Subcutaneous abdominal adipose tissue (tissue), 5 donors: ENCODE data around the gene ATRN.
"Not testable (repeated sequence)": the region's sequence is repeated elsewhere in the genome, so short reads cannot be mapped to it uniquely, and the experiment has no call there.

Source experiments
- H3K27ac ChIP-seq: one replicate; pipeline ENCODE4 v1.7.0; 2013; ENCODE audit warnings: low read depth, mild to moderate bottlenecking, inconsistent platforms, low read length, moderate library complexity
- H3K27me3 ChIP-seq, 5 donors: one replicate each; pipeline ENCODE4 v1.7.0; 2013; ENCODE audit warnings: low read length in 5 of 5, inconsistent platforms in 1 of 5; ENCODE audit not compliant: control insufficient read depth in 5 of 5, insufficient read depth in 4 of 5
- H3K36me3 ChIP-seq, 5 donors: one replicate each; pipeline ENCODE4 v1.7.0; 2013; ENCODE audit warnings: low read length in 5 of 5; ENCODE audit not compliant: control insufficient read depth in 5 of 5, insufficient read depth in 5 of 5
- H3K4me1 ChIP-seq, 5 donors: one replicate each; pipeline ENCODE4 v1.7.0; 2013; ENCODE audit warnings: low read length in 5 of 5, mild to moderate bottlenecking in 3 of 5, moderate library complexity in 1 of 5; ENCODE audit not compliant: control insufficient read depth in 5 of 5, insufficient read depth in 5 of 5
- H3K4me3 ChIP-seq, 5 donors: one replicate each; pipeline ENCODE4 v1.7.0; 2013; ENCODE audit warnings: low read length in 5 of 5, low read depth in 1 of 5
- H3K9ac ChIP-seq, 5 donors: one replicate each; pipeline ENCODE4 v1.7.0; 2013; ENCODE audit warnings: low read length in 5 of 5, mild to moderate bottlenecking in 4 of 5, moderate library complexity in 3 of 5
- H3K9me3 ChIP-seq, 5 donors: one replicate each; pipeline ENCODE4 v1.7.0; 2013; ENCODE audit warnings: low read length in 5 of 5; ENCODE audit not compliant: control insufficient read depth in 5 of 5
- donor health status: healthy.
- donor health status: healthy.
- donor health status: healthy.
- donor health status: healthy.
- donor health status: healthy.

The ATRN gene

GRCh38 chr20:3509064-3509463 is 38.2 kb downstream of the ATRN start:
- no peaks in the 10 kb centered on the region for H3K9me3 ChIP-seq
- H3K4me3 ChIP-seq, result no peak overlapping the region
- no peaks in the 10 kb centered on the region for H3K36me3 ChIP-seq
- no peak overlapping the region for H3K9ac ChIP-seq
- peaks cover 0 to 3% (median 2%) of the 10 kb centered on the region in 5 donors for H3K4me1 ChIP-seq
- no peaks in the 10 kb centered on the region for H3K27me3 ChIP-seq
- H3K27ac ChIP-seq, result no peak overlapping the region

- H3K9me3 ChIP-seq, result no peaks in the 10 kb centered on the region
- no peaks in the 10 kb centered on the region for H3K27me3 ChIP-seq
- no peak overlapping the region for H3K27ac ChIP-seq
- H3K4me1 ChIP-seq, result peaks cover 0 to 3% (median 2%) of the 10 kb centered on the region in 5 donors
- H3K36me3 ChIP-seq, result no peaks in the 10 kb centered on the region
- no peak overlapping the region for H3K4me3 ChIP-seq
- peak overlapping the region in 1 of 5 donors; percentile 35 for H3K9ac ChIP-seq
These were observed 39.3 kb downstream of the ATRN start for GRCh38 chr20:3510110-3510509.

GRCh38 chr20:3512239-3512638 is 41.4 kb downstream of the ATRN start:
- not testable (repeated sequence) for H3K27ac ChIP-seq, H3K9me3 ChIP-seq, H3K36me3 ChIP-seq, H3K4me3 ChIP-seq, H3K27me3 ChIP-seq, H3K9ac ChIP-seq, H3K4me1 ChIP-seq

GRCh38 chr20:3514012-3514642 is 43.3 kb downstream of the ATRN start:
- Histone ChIP-seq H3K4me1 (peaks cover 0 to 3% (median 0%) of the 10 kb centered on the region in 5 donors), H3K4me3 (no peak overlapping the region), H3K27me3 (no peaks in the 10 kb centered on the region), H3K9me3 (no peaks in the 10 kb centered on the region), H3K9ac (no peak overlapping the region), H3K27ac (no peak overlapping the region), H3K36me3 (no peaks in the 10 kb centered on the region)

- no peaks in the 10 kb centered on the region for H3K27me3 ChIP-seq
- H3K9me3 ChIP-seq, result no peaks in the 10 kb centered on the region
- no peak overlapping the region for H3K4me3 ChIP-seq
- no peak overlapping the region for H3K9ac ChIP-seq
- H3K4me1 ChIP-seq, result no peaks in the 10 kb centered on the region
- H3K36me3 ChIP-seq, result no peaks in the 10 kb centered on the region
- no peak overlapping the region for H3K27ac ChIP-seq
These were observed 44.8 kb downstream of the ATRN start for GRCh38 chr20:3515379-3516170.

- no peaks in the 10 kb centered on the region for H3K36me3 ChIP-seq
- H3K9ac ChIP-seq, result no peak overlapping the region
- H3K9me3 ChIP-seq, result no peaks in the 10 kb centered on the region
- no peak overlapping the region for H3K27ac ChIP-seq
- H3K4me1 ChIP-seq, result no peaks in the 10 kb centered on the region
- no peak overlapping the region for H3K4me3 ChIP-seq
- no peaks in the 10 kb centered on the region for H3K27me3 ChIP-seq
These were observed 51.3 kb downstream of the ATRN start for GRCh38 chr20:3521852-3522740.

- H3K27ac ChIP-seq, H3K36me3 ChIP-seq, H3K27me3 ChIP-seq, H3K4me1 ChIP-seq, H3K9ac ChIP-seq, H3K4me3 ChIP-seq, H3K9me3 ChIP-seq: not testable (repeated sequence)
These were observed 53.9 kb downstream of the ATRN start for GRCh38 chr20:3524696-3525095.

GRCh38 chr20:3532089-3532615 is 61.3 kb downstream of the ATRN start:
- Histone ChIP-seq H3K9ac (no peak overlapping the region), H3K4me3 (no peak overlapping the region), H3K9me3 (no peaks in the 10 kb centered on the region), H3K36me3 (peaks cover 0 to 7% (median 0%) of the 10 kb centered on the region in 5 donors), H3K4me1 (no peaks in the 10 kb centered on the region), H3K27me3 (no peaks in the 10 kb centered on the region), H3K27ac (no peak overlapping the region)

- not testable (repeated sequence) for H3K27me3 ChIP-seq, H3K4me3 ChIP-seq, H3K27ac ChIP-seq, H3K4me1 ChIP-seq, H3K9ac ChIP-seq, H3K9me3 ChIP-seq
- peaks cover 0 to 18% (median 3%) of the 10 kb centered on the region in 5 donors for H3K36me3 ChIP-seq
These were observed 66.9 kb downstream of the ATRN start for GRCh38 chr20:3537733-3538132.
